ENCODE data around the gene KCNQ2. TPM values are rescaled to one million over a fixed set of nuclear protein-coding genes. Genes with fewer than 3 reads are reported as not detected.

KCNQ2 gene
- total and polyA plus RNA-seq, 12 donors: 0.03 to 3.8 (median 1.4) TPM; not detected in 7

- WGBS, 2 donors: 89 to 96% methylated on average over 18 of the region's 18 CpGs
- intact Hi-C loops (cut with DNase I): loop anchor here in 2 of 10 donors (5.0 to 10.0 kb wide), 2 partner anchors 329 to 332 kb away; no protein-coding TSS in a partner anchor
- no peak for ATAC-seq
These were observed 86.0 kb downstream of the KCNQ2 start for GRCh38 chr20:63386491-63386890.

GRCh38 chr20:63385819-63386218, 86.6 kb downstream of the KCNQ2 start:
- DNase-seq: no peak
- Histone ChIP-seq H3K4me3 (no peak overlapping the region), H3K9me3 (peaks cover 0 to 36% (median 15%) of the 10 kb centered on the region in 11 donors), H3K36me3 (no peaks in the 10 kb centered on the region), H3K4me1 (peaks cover 0 to 3% (median 0%) of the 10 kb centered on the region in 9 donors), H3K27ac (no peak overlapping the region), H3K27me3 (peaks cover 0 to 40% (median 35%) of the 10 kb centered on the region in 7 donors)
- intact Hi-C loops (cut with DNase I): loop anchor here in 2 of 10 donors (5.0 to 10.0 kb wide), 2 partner anchors 329 to 331 kb away; no protein-coding TSS in a partner anchor
- no peak for TF ChIP-seq CTCF (IDR thresholded peaks at IDR 0.05)
- WGBS, 2 donors: 88 to 92% methylated on average over 6 of the region's 6 CpGs
- ATAC-seq: no peak

More at GRCh38 chr20:63386491-63386890, 86.0 kb downstream of the KCNQ2 start:
- Histone ChIP-seq H3K4me1 (peaks cover 0 to 3% (median 0%) of the 10 kb centered on the region in 9 donors), H3K36me3 (no peaks in the 10 kb centered on the region), H3K27me3 (peaks cover 0 to 37% (median 32%) of the 10 kb centered on the region in 7 donors), H3K4me3 (no peak overlapping the region), H3K9me3 (peaks cover 0 to 43% (median 15%) of the 10 kb centered on the region in 11 donors), H3K27ac (no peak overlapping the region)
- no peak for TF ChIP-seq CTCF (IDR thresholded peaks at IDR 0.05)
- no peak for DNase-seq

- peaks cover 0 to 26% (median 13%) of the 10 kb centered on the region in 11 donors for H3K9me3 ChIP-seq
- intact Hi-C loops (cut with DNase I): loop anchor here in 1 of 10 donors (10.0 kb wide), 1 partner anchor 330 kb away; no protein-coding TSS in a partner anchor
- ATAC-seq (no peak), DNase-seq (no peak)
- H3K27me3 ChIP-seq: peaks cover 0 to 48% (median 35%) of the 10 kb centered on the region in 7 donors
- H3K4me1 ChIP-seq: peaks cover 0 to 3% (median 0%) of the 10 kb centered on the region in 9 donors
- TF ChIP-seq CTCF (IDR thresholded peaks at IDR 0.05): no peak
- H3K27ac ChIP-seq: no peak overlapping the region
- WGBS, 2 donors: 72 to 77% methylated on average over 18 of the region's 18 CpGs
- no peaks in the 10 kb centered on the region for H3K36me3 ChIP-seq
- no peak overlapping the region for H3K4me3 ChIP-seq
These were observed 88.1 kb downstream of the KCNQ2 start for GRCh38 chr20:63384336-63384735.

- intact Hi-C loops (cut with DNase I): loop anchor here in 4 of 10 donors (2.0 to 10.0 kb wide), 2 partner anchors 75 to 329 kb away; no protein-coding TSS in a partner anchor
- H3K27ac ChIP-seq: no peak overlapping the region
- H3K4me1 ChIP-seq: peaks cover 0 to 3% (median 0%) of the 10 kb centered on the region in 9 donors
- H3K36me3 ChIP-seq: no peaks in the 10 kb centered on the region
- TF ChIP-seq CTCF (IDR thresholded peaks at IDR 0.05): no peak
- no peak overlapping the region for H3K4me3 ChIP-seq
- 49 to 51% methylated on average over 11 of the region's 11 CpGs for WGBS, 2 donors
- H3K9me3 ChIP-seq: peaks cover 0 to 26% (median 13%) of the 10 kb centered on the region in 11 donors
- ATAC-seq (no peak), DNase-seq (no peak)
- peaks cover 0 to 53% (median 43%) of the 10 kb centered on the region in 7 donors for H3K27me3 ChIP-seq
These were observed 88.9 kb downstream of the KCNQ2 start for GRCh38 chr20:63383556-63383955.

Measured in heart right ventricle (tissue), 16 donors.